ENCODE results near the gene ADNP2.

Gene ADNP2

GRCh38 chr18:80171054-80171872 lies 62.2 kb downstream of the ADNP2 start:
- no peak for ATAC-seq

GRCh38 chr18:80172056-80172455 lies 63.0 kb downstream of the ADNP2 start:
- no peak for ATAC-seq

- ATAC-seq = no peak
These were observed 64.0 kb downstream of the ADNP2 start for GRCh38 chr18:80173060-80173459.

GRCh38 chr18:80175451-80176204 lies 66.6 kb downstream of the ADNP2 start:
- peak; percentile 85 to 90 for ATAC-seq

- no peak for ATAC-seq
These were observed 67.4 kb downstream of the ADNP2 start for GRCh38 chr18:80176334-80177073.

- no peak for ATAC-seq
These were observed 68.1 kb downstream of the ADNP2 start for GRCh38 chr18:80177128-80177527.

- no peak for ATAC-seq
These were observed 70.1 kb downstream of the ADNP2 start for GRCh38 chr18:80178935-80179818.

GRCh38 chr18:80179857-80180558 lies 70.9 kb downstream of the ADNP2 start:
- ATAC-seq = no peak

GRCh38 chr18:80180778-80181564 lies 71.9 kb downstream of the ADNP2 start:
- ATAC-seq = no peak

GRCh38 chr18:80181642-80182461 lies 72.8 kb downstream of the ADNP2 start:
- no peak for ATAC-seq

- ATAC-seq = no peak
These were observed 73.8 kb downstream of the ADNP2 start for GRCh38 chr18:80182855-80183254.

- ATAC-seq = no peak
These were observed 74.4 kb downstream of the ADNP2 start for GRCh38 chr18:80183273-80184050.

- no peak for ATAC-seq
These were observed 75.2 kb downstream of the ADNP2 start for GRCh38 chr18:80184243-80184772.

GRCh38 chr18:80185545-80185944 lies 76.5 kb downstream of the ADNP2 start:
- ATAC-seq = no peak

GRCh38 chr18:80187956-80188642 lies 79.0 kb downstream of the ADNP2 start:
- no peak for ATAC-seq

GRCh38 chr18:80188643-80189530 lies 79.8 kb downstream of the ADNP2 start:
- no peak for ATAC-seq

GRCh38 chr18:80189531-80189865 lies 80.4 kb downstream of the ADNP2 start:
- ATAC-seq = no peak
